IPS DF 6.9 (cell line): ENCODE data around the gene SH3BP4.

Source experiments
- DNase-seq: peaks from one replicate; pipeline ENCODE4 v3.0.0-alpha.2; 2013; ENCODE audit warnings: low read depth, low spot score
- H3K27ac ChIP-seq: one replicate; pipeline ENCODE4 v1.5.1; 2013; ENCODE audit warnings: low read length, control low read depth
- H3K27me3 ChIP-seq: 2 replicates; pipeline ENCODE4 v1.6.1; 2013; ENCODE audit warnings: mild to moderate bottlenecking, low read length; ENCODE audit not compliant: control insufficient read depth, insufficient read depth
- H3K36me3 ChIP-seq: 2 replicates; pipeline ENCODE4 v1.6.1; 2013; ENCODE audit warnings: low read length; ENCODE audit not compliant: control insufficient read depth, insufficient read depth
- H3K4me1 ChIP-seq: 2 replicates; pipeline ENCODE4 v1.6.1; 2013; ENCODE audit warnings: low read length; ENCODE audit not compliant: control insufficient read depth, insufficient read depth
- H3K4me3 ChIP-seq: 2 replicates; pipeline ENCODE4 v1.5.1; 2013; ENCODE audit warnings: mild to moderate bottlenecking, low read length
- H3K9me3 ChIP-seq: 2 replicates; pipeline ENCODE4 v1.6.1; 2013; ENCODE audit warnings: low read length, inconsistent platforms; ENCODE audit not compliant: control insufficient read depth, insufficient read depth
- WGBS: extraction: QIAGEN DNeasy Blood & Tissue Kit; methylation state at CpG from one replicate; pipeline ENCODE4 v1.1.7; 2013; ENCODE audit warnings: mixed read lengths, missing lambda C conversion rate; ENCODE audit not compliant: insufficient read length, insufficient coverage; 5-methylcytosine and 5-hydroxymethylcytosine counted together

SH3BP4 gene

DNA sequence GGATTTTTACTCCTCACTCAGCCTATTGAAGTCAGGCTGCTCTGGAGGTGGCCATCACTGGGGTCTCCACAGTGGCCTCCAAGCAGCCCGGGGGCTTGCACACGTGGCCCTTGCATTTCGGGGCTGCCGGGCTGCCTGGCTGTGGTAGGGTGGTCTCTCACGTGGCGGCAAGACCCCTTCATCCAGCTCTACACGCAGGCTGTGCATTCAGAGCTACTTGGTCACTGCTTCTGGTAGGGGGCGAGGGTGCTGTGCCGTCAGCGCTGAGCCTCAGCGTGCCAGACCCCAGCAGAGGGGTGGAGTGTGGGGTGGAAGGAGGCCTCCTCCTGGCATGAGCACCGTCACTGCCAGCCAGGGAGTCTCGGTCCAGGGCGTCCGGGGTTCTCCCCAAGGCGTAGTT is 80.6 kb downstream of the SH3BP4 start:
- DNase-seq: no peak
- H3K27me3 ChIP-seq: no peaks in the 10 kb centered on the region
- no peak overlapping the region for H3K4me3 ChIP-seq
- no peaks in the 10 kb centered on the region for H3K9me3 ChIP-seq
- H3K27ac ChIP-seq: no peak overlapping the region
- H3K4me1 ChIP-seq: no peaks in the 10 kb centered on the region
- no CpG with 5 or more reads among the region's 16 CpGs for WGBS
- H3K36me3 ChIP-seq: no peaks in the 10 kb centered on the region

DNA sequence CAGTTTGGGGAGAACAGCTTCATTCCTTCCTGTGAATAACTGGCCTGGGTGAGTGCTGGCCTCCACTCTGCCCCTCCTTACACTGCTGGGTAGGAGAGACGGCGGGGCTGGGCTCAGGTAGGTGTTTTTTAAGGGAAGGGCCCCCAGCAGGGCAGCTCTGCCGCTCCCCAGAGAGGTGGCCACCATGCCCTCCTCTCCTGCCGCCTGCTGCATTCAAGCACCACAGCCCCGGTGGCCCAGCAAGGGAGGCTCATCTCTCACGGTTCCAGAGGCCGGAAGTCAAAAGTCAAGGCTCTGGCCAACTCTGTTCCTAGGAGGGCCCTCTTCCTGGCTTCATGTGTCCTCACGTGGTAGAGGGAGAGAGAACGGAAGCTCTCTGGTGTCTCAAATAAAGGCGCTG is 81.1 kb downstream of the SH3BP4 start:
- no CpG with 5 or more reads among the region's 10 CpGs for WGBS
- H3K4me1 ChIP-seq: no peaks in the 10 kb centered on the region
- H3K27ac ChIP-seq: no peak overlapping the region
- no peak for DNase-seq
- H3K36me3 ChIP-seq: no peaks in the 10 kb centered on the region
- no peak overlapping the region for H3K4me3 ChIP-seq
- no peaks in the 10 kb centered on the region for H3K9me3 ChIP-seq
- H3K27me3 ChIP-seq: no peaks in the 10 kb centered on the region

DNA sequence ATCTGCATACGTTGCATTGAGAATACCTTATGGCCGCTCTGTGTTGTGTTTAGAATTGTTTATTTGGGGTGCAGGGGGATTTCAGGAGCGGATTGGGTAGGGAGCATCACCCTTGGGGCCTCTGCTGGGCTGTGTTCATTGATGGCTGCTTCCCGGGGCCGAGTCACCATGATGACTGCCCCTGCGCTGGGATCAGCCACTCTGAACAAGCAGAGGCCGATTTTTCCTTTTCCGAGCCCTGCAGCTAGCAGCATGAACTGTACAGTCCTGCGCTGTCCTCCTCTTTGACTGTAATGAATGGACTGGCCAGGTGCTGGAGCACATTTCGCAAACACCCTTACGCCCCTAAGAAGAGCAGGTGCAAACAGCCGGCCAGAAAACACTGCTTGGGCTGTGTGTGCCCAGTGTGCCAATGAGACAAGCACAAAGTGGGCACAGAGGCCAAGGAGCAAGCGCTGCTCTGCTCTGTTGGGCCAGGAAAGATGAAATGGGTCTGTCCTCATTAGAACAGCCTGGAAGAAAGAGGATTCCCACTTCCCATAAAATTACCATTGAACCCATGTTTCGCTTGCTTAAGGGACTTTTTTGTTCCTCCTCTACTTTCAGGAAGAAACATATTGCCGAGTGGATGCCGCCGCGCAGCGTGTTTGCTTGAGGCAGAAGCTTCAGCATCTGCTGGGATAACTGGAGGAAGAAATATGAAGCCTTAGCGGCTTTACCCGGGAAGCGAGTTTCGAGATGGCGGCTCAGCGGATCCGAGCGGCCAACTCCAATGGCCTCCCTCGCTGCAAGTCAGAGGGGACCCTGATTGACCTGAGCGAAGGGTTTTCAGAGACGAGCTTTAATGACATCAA is 82.7 kb downstream of the SH3BP4 start:
- peaks cover 4% of the 10 kb centered on the region for H3K4me1 ChIP-seq
- no CpG with 5 or more reads among the region's 30 CpGs for WGBS
- DNase-seq: no peak
- H3K36me3 ChIP-seq: no peaks in the 10 kb centered on the region
- no peak overlapping the region for H3K4me3 ChIP-seq
- no peaks in the 10 kb centered on the region for H3K9me3 ChIP-seq
- H3K27ac ChIP-seq: no peak overlapping the region
- H3K27me3 ChIP-seq: no peaks in the 10 kb centered on the region

DNA sequence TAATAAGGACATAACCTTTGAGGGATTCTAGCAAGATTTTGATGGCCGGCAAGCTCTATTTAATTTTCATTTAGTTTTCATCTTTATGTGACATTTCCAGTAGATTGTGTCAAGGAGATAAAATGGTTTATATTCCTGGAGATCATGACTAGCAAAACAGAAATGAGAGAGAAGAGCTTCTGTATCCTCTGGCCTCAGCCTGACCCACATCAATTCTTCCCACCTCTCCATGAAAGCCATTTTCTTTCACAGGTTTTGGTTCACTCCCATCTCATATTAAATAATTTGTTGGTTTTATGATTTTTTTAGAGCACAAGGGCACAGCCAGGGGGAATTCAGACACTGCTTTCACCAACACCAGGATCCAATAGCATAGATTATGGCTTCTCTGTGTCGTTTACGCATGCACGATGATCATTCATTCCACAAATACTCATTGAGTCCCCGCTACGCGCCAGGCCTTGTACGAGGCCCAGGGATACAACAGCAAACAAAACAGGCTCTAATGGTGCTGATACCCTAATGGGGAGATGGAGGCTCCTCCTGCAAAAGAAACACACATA is 85.9 kb downstream of the SH3BP4 start:
- no CpG with 5 or more reads among the region's 8 CpGs for WGBS
- no peak overlapping the region for H3K27ac ChIP-seq
- H3K4me3 ChIP-seq: no peak overlapping the region
- peaks cover 19% of the 10 kb centered on the region for H3K36me3 ChIP-seq
- no peaks in the 10 kb centered on the region for H3K9me3 ChIP-seq
- DNase-seq: no peak
- peaks cover 4% of the 10 kb centered on the region for H3K4me1 ChIP-seq
- H3K27me3 ChIP-seq: no peaks in the 10 kb centered on the region

DNA sequence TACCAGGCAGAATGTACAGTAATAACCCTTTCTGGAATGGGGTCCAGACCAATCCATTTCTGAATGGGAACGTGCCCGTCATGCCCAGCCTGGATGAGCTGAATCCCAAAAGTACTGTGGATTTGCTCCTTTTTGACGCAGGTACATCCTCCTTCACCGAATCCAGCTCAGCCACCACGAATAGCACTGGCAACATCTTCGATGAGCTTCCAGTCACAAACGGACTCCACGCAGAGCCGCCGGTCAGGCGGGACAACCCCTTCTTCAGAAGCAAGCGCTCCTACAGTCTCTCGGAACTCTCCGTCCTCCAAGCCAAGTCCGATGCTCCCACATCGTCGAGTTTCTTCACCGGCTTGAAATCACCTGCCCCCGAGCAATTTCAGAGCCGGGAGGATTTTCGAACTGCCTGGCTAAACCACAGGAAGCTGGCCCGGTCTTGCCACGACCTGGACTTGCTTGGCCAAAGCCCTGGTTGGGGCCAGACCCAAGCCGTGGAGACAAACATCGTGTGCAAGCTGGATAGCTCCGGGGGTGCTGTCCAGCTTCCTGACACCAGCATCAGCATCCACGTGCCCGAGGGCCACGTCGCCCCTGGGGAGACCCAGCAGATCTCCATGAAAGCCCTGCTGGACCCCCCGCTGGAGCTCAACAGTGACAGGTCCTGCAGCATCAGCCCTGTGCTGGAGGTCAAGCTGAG is 89.6 kb downstream of the SH3BP4 start:
- Histone ChIP-seq H3K27me3 (no peaks in the 10 kb centered on the region), H3K4me3 (no peak overlapping the region), H3K4me1 (peaks cover 4% of the 10 kb centered on the region), H3K36me3 (peaks cover 20% of the 10 kb centered on the region), H3K9me3 (no peaks in the 10 kb centered on the region), H3K27ac (no peak overlapping the region)
- no peak for DNase-seq
- WGBS: no CpG with 5 or more reads among the region's 31 CpGs

DNA sequence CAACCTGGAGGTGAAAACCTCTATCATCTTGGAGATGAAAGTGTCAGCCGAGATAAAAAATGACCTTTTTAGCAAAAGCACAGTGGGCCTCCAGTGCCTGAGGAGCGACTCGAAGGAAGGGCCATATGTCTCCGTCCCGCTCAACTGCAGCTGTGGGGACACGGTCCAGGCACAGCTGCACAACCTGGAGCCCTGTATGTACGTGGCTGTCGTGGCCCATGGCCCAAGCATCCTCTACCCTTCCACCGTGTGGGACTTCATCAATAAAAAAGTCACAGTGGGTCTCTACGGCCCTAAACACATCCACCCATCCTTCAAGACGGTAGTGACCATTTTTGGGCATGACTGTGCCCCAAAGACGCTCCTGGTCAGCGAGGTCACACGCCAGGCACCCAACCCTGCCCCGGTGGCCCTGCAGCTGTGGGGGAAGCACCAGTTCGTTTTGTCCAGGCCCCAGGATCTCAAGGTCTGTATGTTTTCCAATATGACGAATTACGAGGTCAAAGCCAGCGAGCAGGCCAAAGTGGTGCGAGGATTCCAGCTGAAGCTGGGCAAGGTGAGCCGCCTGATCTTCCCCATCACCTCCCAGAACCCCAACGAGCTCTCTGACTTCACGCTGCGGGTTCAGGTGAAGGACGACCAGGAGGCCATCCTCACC is 90.2 kb downstream of the SH3BP4 start:
- Histone ChIP-seq H3K27me3 (no peaks in the 10 kb centered on the region), H3K9me3 (no peaks in the 10 kb centered on the region), H3K4me3 (no peak overlapping the region), H3K27ac (no peak overlapping the region), H3K4me1 (peaks cover 4% of the 10 kb centered on the region), H3K36me3 (peaks cover 20% of the 10 kb centered on the region)
- no CpG with 5 or more reads among the region's 25 CpGs for WGBS
- no peak for DNase-seq

DNA sequence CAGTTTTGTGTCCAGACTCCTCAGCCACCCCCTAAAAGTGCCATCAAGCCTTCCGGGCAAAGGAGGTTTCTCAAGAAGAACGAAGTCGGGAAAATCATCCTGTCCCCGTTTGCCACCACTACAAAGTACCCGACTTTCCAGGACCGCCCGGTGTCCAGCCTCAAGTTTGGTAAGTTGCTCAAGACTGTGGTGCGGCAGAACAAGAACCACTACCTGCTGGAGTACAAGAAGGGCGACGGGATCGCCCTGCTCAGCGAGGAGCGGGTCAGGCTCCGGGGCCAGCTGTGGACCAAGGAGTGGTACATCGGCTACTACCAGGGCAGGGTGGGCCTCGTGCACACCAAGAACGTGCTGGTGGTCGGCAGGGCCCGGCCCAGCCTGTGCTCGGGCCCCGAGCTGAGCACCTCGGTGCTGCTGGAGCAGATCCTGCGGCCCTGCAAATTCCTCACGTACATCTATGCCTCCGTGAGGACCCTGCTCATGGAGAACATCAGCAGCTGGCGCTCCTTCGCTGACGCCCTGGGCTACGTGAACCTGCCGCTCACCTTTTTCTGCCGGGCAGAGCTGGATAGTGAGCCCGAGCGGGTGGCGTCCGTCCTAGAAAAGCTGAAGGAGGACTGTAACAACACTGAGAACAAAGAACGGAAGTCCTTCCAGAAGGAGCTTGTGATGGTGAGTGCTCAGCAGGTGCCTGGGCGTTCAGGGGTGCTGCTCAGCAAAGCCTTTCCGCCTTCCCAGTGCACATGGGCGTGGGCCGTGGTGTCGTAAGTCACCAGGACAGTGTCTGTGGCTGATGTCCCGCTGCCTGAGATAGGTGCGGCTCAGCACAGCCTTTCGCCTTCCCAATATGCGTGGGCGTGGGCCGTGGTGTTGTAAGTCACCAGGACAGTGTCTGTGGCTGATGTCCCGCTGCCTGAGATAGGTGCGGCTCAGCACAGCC is 91.0 kb downstream of the SH3BP4 start:
- H3K27me3 ChIP-seq: no peaks in the 10 kb centered on the region
- H3K36me3 ChIP-seq: peaks cover 20% of the 10 kb centered on the region
- H3K27ac ChIP-seq: no peak overlapping the region
- H3K4me1 ChIP-seq: peaks cover 4% of the 10 kb centered on the region
- no peaks in the 10 kb centered on the region for H3K9me3 ChIP-seq
- no CpG with 5 or more reads among the region's 49 CpGs for WGBS
- no peak for DNase-seq
- H3K4me3 ChIP-seq: no peak overlapping the region

DNA sequence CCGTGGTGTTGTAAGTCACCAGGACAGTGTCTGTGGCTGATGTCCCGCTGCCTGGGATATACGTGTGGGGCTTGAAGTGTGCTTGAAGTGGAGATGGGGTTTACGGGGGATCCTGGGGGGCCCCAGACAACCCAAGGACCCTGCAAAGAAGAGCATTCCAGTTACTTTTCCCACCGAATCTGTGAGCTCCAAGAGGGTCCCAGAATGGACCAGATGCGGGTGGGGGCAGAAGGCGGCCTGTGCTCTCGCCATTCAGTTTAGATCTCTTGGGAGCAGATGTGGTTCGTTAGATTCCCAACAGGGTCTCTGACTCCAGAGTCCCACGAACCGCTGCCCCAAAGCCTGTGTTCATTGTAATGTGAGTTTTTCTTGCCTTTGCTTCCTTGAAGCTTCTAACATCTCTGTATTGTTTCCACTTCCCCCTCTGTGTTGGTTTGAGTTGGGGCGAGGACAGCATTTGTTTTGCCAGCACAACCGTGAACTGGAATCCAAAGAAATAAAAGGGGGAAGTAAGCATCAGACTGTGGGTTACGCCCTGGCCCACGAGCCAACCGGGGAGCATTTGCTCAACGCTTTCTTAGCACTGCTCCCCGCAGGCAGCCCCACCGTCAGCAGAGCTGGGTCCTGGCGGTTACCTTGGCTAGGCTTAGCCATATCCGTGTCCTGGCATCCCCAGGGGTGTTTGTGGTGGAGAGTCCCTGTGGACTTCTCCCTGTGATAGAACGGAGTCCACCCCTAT is 92.1 kb downstream of the SH3BP4 start:
- no peak for DNase-seq
- H3K27ac ChIP-seq: no peak overlapping the region
- H3K9me3 ChIP-seq: no peaks in the 10 kb centered on the region
- peaks cover 2% of the 10 kb centered on the region for H3K4me1 ChIP-seq
- no peak overlapping the region for H3K4me3 ChIP-seq
- no peaks in the 10 kb centered on the region for H3K27me3 ChIP-seq
- WGBS: no CpG with 5 or more reads among the region's 22 CpGs
- peaks cover 20% of the 10 kb centered on the region for H3K36me3 ChIP-seq

DNA sequence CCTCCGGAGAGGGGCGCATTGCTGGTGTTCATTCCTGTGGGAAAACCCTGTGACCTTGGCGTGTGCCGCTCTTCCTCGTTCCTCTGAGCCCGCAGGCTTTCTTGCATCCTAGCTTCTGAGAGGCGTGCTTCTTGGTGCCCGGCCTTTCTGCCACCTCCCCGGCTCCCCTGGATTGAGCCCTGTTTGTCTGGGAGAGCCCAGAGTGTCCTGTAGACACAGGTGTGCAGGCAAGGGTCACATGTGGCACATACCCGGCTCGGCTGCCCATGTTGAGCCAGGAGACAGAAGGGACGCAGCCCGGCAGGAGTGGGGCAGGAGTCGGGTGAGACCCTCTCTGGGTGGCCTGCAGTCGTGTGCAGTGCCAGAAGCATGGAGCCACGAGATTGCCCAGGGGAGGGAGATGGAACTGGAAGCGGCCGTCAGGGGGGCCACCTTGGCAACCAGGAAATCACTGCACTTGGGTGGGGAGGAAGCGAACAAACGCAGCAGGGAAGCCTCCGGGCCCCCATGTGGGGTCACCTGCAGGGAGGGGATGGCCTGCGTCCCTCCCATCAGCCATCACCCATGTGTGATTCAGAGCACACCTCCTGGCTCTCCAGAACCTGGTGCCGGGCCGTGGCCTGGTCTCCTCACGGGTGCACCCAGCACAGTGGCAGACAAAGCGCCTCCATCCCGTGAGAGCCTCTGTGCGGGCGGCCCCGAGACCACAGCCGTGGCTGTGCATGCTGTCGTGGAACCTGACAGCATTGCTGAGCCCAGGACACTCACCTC is 92.9 kb downstream of the SH3BP4 start:
- Histone ChIP-seq H3K4me1 (no peaks in the 10 kb centered on the region), H3K4me3 (no peak overlapping the region), H3K27me3 (no peaks in the 10 kb centered on the region), H3K36me3 (peaks cover 20% of the 10 kb centered on the region), H3K9me3 (no peaks in the 10 kb centered on the region), H3K27ac (no peak overlapping the region)
- DNase-seq: no peak
- whole genome bisulfite sequencing: no CpG with 5 or more reads among the region's 32 CpGs
